GM12878 (cell line): ENCODE results near the gene TANK. TPM values are rescaled to one million over a fixed set of nuclear protein-coding genes. Genes with fewer than 3 reads are reported as not detected.

Experiments
- FOXM1 ChIP-seq: IDR thresholded peaks from 2 replicates; pipeline ENCODE4 v1.6.1; 2012; ENCODE audit warnings: low read depth, mild to moderate bottlenecking, inconsistent platforms, low read length, moderate library complexity
- HDAC6 ChIP-seq: fragments of 200-600 bp; sonication (generic); IDR thresholded peaks from one replicate; pipeline ENCODE4 v1.8.0; 2017; ENCODE audit warnings: antibody characterized with exemption; ENCODE audit not compliant: unreplicated experiment
- IKZF1 ChIP-seq: fragments of 450-650 bp; conservative IDR thresholded peaks from 2 replicates; pipeline ENCODE4 v1.6.1; 2017; ENCODE audit warnings: antibody characterized with exemption, mild to moderate bottlenecking
- IRF4 ChIP-seq: IDR thresholded peaks from 2 replicates; pipeline ENCODE4 v1.6.1; 2011; ENCODE audit warnings: low read depth, low read length
- IRF5 ChIP-seq: fragments of 450-650 bp; IDR thresholded peaks from 2 replicates; pipeline ENCODE4 v1.6.1; 2017; ENCODE audit warnings: borderline replicate concordance
- MYB ChIP-seq: fragments of 150-350 bp; IDR thresholded peaks from 2 replicates; pipeline ENCODE4 v1.6.1; 2014; ENCODE audit warnings: mild to moderate bottlenecking, low read depth, low read length, borderline replicate concordance
- MYC ChIP-seq: IDR thresholded peaks from 2 replicates; pipeline ENCODE4 v1.6.1; 2011; ENCODE audit warnings: mild to moderate bottlenecking, low read length, moderate library complexity, inconsistent platforms; ENCODE audit not compliant: insufficient read depth, insufficient replicate concordance, insufficient read length, severe bottlenecking
- PAX5 ChIP-seq: IDR thresholded peaks from 2 replicates; pipeline ENCODE4 v1.6.1; 2011; ENCODE audit warnings: low read depth, low read length, borderline replicate concordance
- RUNX3 ChIP-seq: IDR thresholded peaks from 2 replicates; pipeline ENCODE4 v1.6.1; 2012; ENCODE audit warnings: low read length, inconsistent platforms
- SPI1 ChIP-seq: IDR thresholded peaks from 2 replicates; pipeline ENCODE4 v1.6.1; 2011; ENCODE audit warnings: low read depth, mild to moderate bottlenecking, low read length, moderate library complexity, borderline replicate concordance; ENCODE audit not compliant: insufficient read depth
- TCF7 ChIP-seq: IDR thresholded peaks from 2 replicates; pipeline ENCODE4 v1.6.1; 2014; ENCODE audit warnings: antibody characterized with exemption, borderline replicate concordance
- polyA plus RNA-seq, 11 experiments: library from polyadenylated mRNA; depleted of rRNA in 4 of 11; unstranded in 6 of 11; stranded (reverse) in 5 of 11; fragments of >200 nt; fragmentation: Nextera tagmentation in 4 of 11; fragmentation: Illumina TruSeq in 1 of 11; extraction: Ambion mirVana in 4 of 11; extraction: Trizol in 1 of 11; gene quantifications; 1 replicate in 1 of 11; 2 replicates in 10 of 11; pipeline versions ENCODE4 v1.2.1 to v1.2.3, GENCODE V29; 2011 to 2016; ENCODE audit warnings: inconsistent platforms in 2 of 11, missing spikeins in 2 of 11, low read depth in 1 of 11
- total RNA-seq, 4 experiments: library from RNA; depleted of rRNA in 3 of 4; stranded (reverse); fragments of >200 nt in 3 of 4; fragmentation: Illumina TruSeq in 1 of 4; extraction: Trizol in 1 of 4; gene quantifications; 2 replicates each; pipeline versions ENCODE4 v1.2.1 to v1.2.3, GENCODE V29; 2013 to 2021

Gene TANK
- total and polyA plus RNA-seq, 10 of the 15 experiments (the other 5 are each of a cell fraction or from before 2014, with no cell fraction given), result 48.6 to 127 (median 103) TPM

- TF ChIP-seq SPI1 (no peak), IKZF1 (peak; percentile 74), FOXM1 (no peak), MYC (no peak), HDAC6 (peak; percentile 60), IRF4 (no peak), RUNX3 (no peak), PAX5 (no peak), TCF7 (no peak), MYB (no peak), IRF5 (no peak)
Observed at GRCh38 chr2:161238560-161239325, 78.5 kb downstream of the TANK start (continued).
